ENCODE measurements around the gene ACOT8. TPM values are rescaled to one million over a fixed set of nuclear protein-coding genes. Genes with fewer than 3 reads are reported as not detected.

Gene ACOT8
- total RNA-seq, 1 donor from 2014 or later: 13.4 TPM

DNA sequence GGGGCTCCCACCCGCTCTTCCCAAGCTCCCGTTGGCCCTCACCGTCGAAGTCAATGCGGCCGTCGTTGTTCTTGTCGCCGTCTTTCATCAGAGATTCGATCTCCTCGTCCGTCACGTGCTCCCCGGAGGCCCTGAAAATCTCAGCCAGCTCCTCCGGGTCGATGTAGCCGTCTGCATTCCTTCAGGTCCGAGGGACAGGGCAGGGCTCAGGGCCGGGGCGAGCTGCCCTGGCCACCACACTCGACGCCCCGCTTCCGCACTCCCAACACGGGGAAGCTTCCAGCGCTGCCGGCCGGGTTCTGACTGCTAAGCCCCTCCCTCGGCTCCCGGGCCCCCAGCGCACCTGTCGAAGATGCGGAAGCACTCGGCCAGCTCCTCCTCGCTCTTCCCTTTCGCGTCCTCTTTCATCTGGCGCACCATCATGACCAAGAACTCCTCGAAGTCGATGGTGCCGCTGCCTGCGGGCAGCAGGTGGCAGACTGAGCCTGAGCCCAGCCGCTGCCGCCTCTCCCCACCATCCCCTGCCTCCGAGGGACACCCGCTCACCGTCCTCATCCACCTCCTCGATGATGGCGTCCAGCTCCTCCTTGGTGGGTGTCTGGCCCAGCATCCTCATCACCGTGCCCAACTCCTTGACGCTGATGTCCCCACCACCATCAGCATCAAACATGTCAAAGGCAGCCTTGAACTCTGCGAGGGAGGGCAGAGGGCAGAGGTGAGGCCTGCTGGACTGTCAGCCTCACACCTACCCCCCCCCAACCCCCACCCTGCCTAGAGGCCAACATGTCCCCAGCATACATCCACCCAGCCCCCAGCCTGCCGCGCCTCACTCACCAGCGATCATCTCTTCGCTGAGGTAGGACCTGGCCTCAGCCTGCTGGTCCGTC lies 33.0 kb downstream of the ACOT8 start:
- H3F3A ChIP-seq (ENCODE audit: low read depth): no peaks in the 10 kb centered on the region
- no peak overlapping the region for H3K4me3 ChIP-seq
- Mint-ChIP-seq H3K4me3 (no peak overlapping the region), H3K36me3 (no peaks in the 10 kb centered on the region), H3K27ac (no peak overlapping the region), H3K27me3 (ENCODE audit: insufficient read depth, low read depth) (peaks cover 11% of the 10 kb centered on the region), H3K4me1 (peaks cover 22% of the 10 kb centered on the region), H3K9me3 (no peaks in the 10 kb centered on the region)
- no peaks in the 10 kb centered on the region for H3K36me3 ChIP-seq
- peaks cover 5% of the 10 kb centered on the region for H3K4me1 ChIP-seq
- H3K9ac ChIP-seq: no peak overlapping the region
- no peaks in the 10 kb centered on the region for H3K9me3 ChIP-seq (ENCODE audit: low read depth)
- H4K20me1 ChIP-seq (ENCODE audit: low read depth): no peaks in the 10 kb centered on the region
- no peaks in the 10 kb centered on the region for H3K79me2 ChIP-seq (ENCODE audit: low read depth)
- DNase-seq (ENCODE audit: low spot score): peak; percentile 66
- TF ChIP-seq EZH2 (IDR thresholded peaks at IDR 0.05) (no peak), EZH2phosphoT487 (IDR thresholded peaks at IDR 0.05) (no peak)
- TF ChIP-seq, protein P1, sequence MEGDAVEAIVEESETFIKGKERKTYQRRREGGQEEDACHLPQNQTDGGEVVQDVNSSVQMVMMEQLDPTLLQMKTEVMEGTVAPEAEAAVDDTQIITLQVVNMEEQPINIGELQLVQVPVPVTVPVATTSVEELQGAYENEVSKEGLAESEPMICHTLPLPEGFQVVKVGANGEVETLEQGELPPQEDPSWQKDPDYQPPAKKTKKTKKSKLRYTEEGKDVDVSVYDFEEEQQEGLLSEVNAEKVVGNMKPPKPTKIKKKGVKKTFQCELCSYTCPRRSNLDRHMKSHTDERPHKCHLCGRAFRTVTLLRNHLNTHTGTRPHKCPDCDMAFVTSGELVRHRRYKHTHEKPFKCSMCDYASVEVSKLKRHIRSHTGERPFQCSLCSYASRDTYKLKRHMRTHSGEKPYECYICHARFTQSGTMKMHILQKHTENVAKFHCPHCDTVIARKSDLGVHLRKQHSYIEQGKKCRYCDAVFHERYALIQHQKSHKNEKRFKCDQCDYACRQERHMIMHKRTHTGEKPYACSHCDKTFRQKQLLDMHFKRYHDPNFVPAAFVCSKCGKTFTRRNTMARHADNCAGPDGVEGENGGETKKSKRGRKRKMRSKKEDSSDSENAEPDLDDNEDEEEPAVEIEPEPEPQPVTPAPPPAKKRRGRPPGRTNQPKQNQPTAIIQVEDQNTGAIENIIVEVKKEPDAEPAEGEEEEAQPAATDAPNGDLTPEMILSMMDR (IDR thresholded peaks at IDR 0.05): peak; percentile 52
- no peak overlapping the region for H3K27ac ChIP-seq
- H3K4me2 ChIP-seq: peak overlapping the region; percentile 59
- peaks cover 28% of the 10 kb centered on the region for H3K27me3 ChIP-seq
- H2AFZ ChIP-seq (replicated peaks): peak overlapping the region; percentile 91

DNA sequence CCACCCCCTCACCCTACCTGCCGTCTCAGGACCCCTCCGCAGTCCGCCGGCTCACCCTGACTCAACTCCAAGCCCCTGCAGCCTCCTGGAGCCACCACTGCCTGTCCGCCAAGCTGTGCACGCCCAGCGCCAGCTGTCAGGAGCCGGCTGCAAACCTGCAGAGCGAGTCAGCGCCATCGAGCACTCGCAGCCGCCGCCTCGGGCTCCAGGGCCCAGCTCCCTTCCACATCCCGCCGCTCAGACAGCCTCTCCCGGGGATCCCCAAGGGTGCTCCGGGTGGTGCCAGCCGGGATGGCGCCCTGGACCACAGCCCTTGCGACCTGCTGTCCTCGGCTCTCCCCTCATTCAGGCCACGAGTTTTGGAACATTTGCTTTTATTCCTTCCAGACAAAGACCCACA lies 34.3 kb downstream of the ACOT8 start:
- no peak overlapping the region for H3K4me2 ChIP-seq
- H3K4me1 ChIP-seq: no peaks in the 10 kb centered on the region
- no peaks in the 10 kb centered on the region for H3K79me2 ChIP-seq (ENCODE audit: low read depth)
- no peak overlapping the region for H3K9ac ChIP-seq
- H3K9me3 ChIP-seq (ENCODE audit: low read depth): no peaks in the 10 kb centered on the region
- no peak overlapping the region for H3K27ac ChIP-seq
- peaks cover 28% of the 10 kb centered on the region for H3K27me3 ChIP-seq
- no peaks in the 10 kb centered on the region for H4K20me1 ChIP-seq (ENCODE audit: low read depth)
- H3K4me3 ChIP-seq: no peak overlapping the region
- H3K27me3 Mint-ChIP-seq (ENCODE audit: insufficient read depth, low read depth): peaks cover 11% of the 10 kb centered on the region
- H3K36me3 ChIP-seq: no peaks in the 10 kb centered on the region
- H3K27ac Mint-ChIP-seq: peak overlapping the region; percentile 42
- TF ChIP-seq EZH2phosphoT487 (IDR thresholded peaks at IDR 0.05) (no peak), EZH2 (IDR thresholded peaks at IDR 0.05) (no peak)
- TF ChIP-seq, protein P1 (IDR thresholded peaks at IDR 0.05): no peak
- H3K4me3 Mint-ChIP-seq: no peak overlapping the region
- H3K4me1 Mint-ChIP-seq: peaks cover 18% of the 10 kb centered on the region
- no peaks in the 10 kb centered on the region for H3K36me3 Mint-ChIP-seq
- DNase-seq (ENCODE audit: low spot score): no peak
- no peak overlapping the region for H2AFZ ChIP-seq (replicated peaks)
- H3K9me3 Mint-ChIP-seq: no peaks in the 10 kb centered on the region
- peaks cover 8% of the 10 kb centered on the region for H3F3A ChIP-seq (ENCODE audit: low read depth)

DNA sequence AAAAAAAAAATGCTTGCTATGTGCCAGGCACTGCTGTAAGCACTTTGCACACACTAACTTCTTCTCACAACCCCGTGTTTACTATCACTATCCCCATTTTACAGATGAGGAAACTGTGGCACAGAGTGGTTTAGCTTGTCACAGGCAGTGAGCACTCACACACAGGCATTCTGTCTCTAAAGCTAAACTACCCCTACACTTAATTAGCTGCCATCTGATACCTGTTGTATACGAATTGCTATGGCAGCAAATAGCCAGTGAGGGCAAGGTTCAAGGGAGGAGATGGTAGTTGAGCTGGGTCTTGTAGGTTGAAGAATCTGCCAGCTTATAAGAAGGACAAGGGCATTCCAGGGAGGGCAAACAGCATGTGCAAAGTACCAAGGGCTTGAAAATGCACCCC lies 35.2 kb downstream of the ACOT8 start:
- Mint-ChIP-seq H3K4me1 (peaks cover 17% of the 10 kb centered on the region), H3K36me3 (peaks cover under 1% of the 10 kb centered on the region), H3K4me3 (no peak overlapping the region), H3K27ac (no peak overlapping the region), H3K27me3 (ENCODE audit: insufficient read depth, low read depth) (peaks cover 11% of the 10 kb centered on the region), H3K9me3 (no peaks in the 10 kb centered on the region)
- no peak for DNase-seq (ENCODE audit: low spot score)
- Histone ChIP-seq H3K79me2 (ENCODE audit: low read depth) (no peaks in the 10 kb centered on the region), H3F3A (ENCODE audit: low read depth) (peaks cover 17% of the 10 kb centered on the region), H2AFZ (replicated peaks) (no peak overlapping the region), H3K9me3 (ENCODE audit: low read depth) (no peaks in the 10 kb centered on the region), H3K9ac (no peak overlapping the region), H3K4me2 (no peak overlapping the region), H3K4me1 (no peaks in the 10 kb centered on the region), H3K27ac (no peak overlapping the region), H4K20me1 (ENCODE audit: low read depth) (peaks cover 5% of the 10 kb centered on the region), H3K27me3 (peaks cover 28% of the 10 kb centered on the region), H3K36me3 (no peaks in the 10 kb centered on the region), H3K4me3 (no peak overlapping the region)
- no peak for TF ChIP-seq EZH2phosphoT487 (IDR thresholded peaks at IDR 0.05)
- no peak for TF ChIP-seq EZH2 (IDR thresholded peaks at IDR 0.05)
- TF ChIP-seq, protein P1 (IDR thresholded peaks at IDR 0.05): no peak

All from neural progenitor cell (in vitro differentiated cells).